Immature natural killer cell (primary cell): ENCODE data around the gene NADSYN1. TPM values are rescaled to one million over a fixed set of nuclear protein-coding genes. Genes with fewer than 3 reads are reported as not detected.
"Not testable (repeated sequence)": the region's sequence is repeated elsewhere in the genome, so short reads cannot be mapped to it uniquely, and the experiment has no call there.

ENCODE experiments used
- DNase-seq, 3 donors: peaks; one replicate each; pipeline ENCODE4 v3.0.0; 2022; ENCODE audit warnings: mixed read lengths in 1 of 3
- H3K27ac Mint-ChIP-seq, 6 donors: one replicate each; pipeline ENCODE4 v1.8.0; 2020; ENCODE audit warnings: mixed read lengths in 6 of 6, mild to moderate bottlenecking in 5 of 6, inconsistent platforms in 4 of 6, moderate library complexity in 3 of 6
- H3K27me3 Mint-ChIP-seq, 3 donors: one replicate each; pipeline ENCODE4 v1.8.0; 2020 to 2021; ENCODE audit warnings: low read depth in 3 of 3, mild to moderate bottlenecking in 3 of 3, mixed read lengths in 3 of 3, moderate library complexity in 3 of 3, inconsistent platforms in 1 of 3
- H3K36me3 Mint-ChIP-seq, 3 donors: one replicate each; pipeline ENCODE4 v1.8.0; 2020; ENCODE audit warnings: mixed read lengths in 3 of 3, inconsistent platforms in 2 of 3, mild to moderate bottlenecking in 2 of 3
- H3K4me1 Mint-ChIP-seq, 2 donors: one replicate each; pipeline ENCODE4 v1.8.0; 2020; ENCODE audit warnings: inconsistent platforms in 2 of 2, mild to moderate bottlenecking in 2 of 2, mixed read lengths in 2 of 2, moderate library complexity in 1 of 2
- H3K4me3 Mint-ChIP-seq, 5 donors: one replicate each; pipeline ENCODE4 v1.8.0; 2020; ENCODE audit warnings: mild to moderate bottlenecking in 5 of 5, mixed read lengths in 5 of 5, inconsistent platforms in 3 of 5, moderate library complexity in 3 of 5
- H3K9me3 Mint-ChIP-seq, 6 donors: one replicate each; pipeline ENCODE4 v1.8.0; 2020; ENCODE audit warnings: mild to moderate bottlenecking in 6 of 6, mixed read lengths in 6 of 6, inconsistent platforms in 4 of 6, moderate library complexity in 3 of 6
- polyA plus RNA-seq, 3 donors: library from polyadenylated mRNA; unstranded; fragments of 300-500 nt; fragmentation: Illumina TruSeq; gene quantifications; one replicate each; pipeline ENCODE4 v1.2.3, GENCODE V29; 2021

NADSYN1 gene
- 10 to 100 TPM; 35.1 to 48.0 (median 37.1) TPM for polyA plus RNA-seq

DNA sequence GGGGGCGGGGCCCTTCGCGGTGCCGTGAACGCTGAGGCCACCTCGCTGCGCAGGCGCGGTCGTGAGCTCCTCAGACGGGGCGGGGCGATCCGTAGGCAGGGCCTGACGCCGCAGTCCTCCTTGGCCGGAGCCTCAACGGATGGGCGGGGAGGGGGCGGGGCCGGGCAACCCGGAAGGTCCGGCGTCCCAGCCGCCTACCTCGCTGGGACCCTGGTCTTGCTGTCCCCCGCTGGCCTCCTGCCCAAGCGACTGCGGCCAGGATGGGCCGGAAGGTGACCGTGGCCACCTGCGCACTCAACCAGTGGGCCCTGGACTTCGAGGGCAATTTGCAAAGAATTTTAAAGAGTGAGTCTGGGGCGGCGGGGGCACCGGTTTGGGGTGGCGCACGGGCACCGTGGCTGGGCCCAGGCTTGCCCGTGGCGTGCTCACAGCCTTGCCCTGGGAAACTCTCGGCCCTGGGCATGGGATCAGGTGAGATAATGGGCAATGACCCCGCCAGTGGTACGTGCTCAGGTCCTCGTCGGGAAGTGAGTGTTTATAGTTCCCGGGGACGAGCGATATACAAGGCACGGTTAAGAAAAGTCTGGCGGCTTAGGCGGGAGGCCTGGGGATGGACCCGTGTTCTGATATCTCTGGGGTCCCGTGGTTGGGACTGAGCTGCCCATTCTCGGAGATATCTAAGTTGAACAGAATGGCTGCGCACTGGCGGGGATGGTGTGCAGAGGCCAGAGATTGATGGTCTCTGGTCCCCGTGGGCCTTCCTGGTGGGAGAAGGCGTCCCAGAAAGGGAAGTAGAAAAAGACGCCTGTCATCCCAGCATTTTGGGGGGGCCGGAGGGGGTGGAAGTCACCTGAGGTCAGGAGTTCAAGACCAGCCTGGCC lies at the start of gene NADSYN1:
NADSYN1 (plus strand) TSS at position 167 of the 881 bp plus-strand sequence; CDS start at position 261, 94 bp downstream.
- Mint-ChIP-seq H3K4me1 (peaks cover 57 to 85% of the 10 kb centered on the region in 2 donors), H3K36me3 (peaks cover 0 to 17% (median 12%) of the 10 kb centered on the region in 3 donors), H3K9me3 (no peaks in the 10 kb centered on the region)

GRCh38 chr11:71404209-71404608 lies 48.8 kb upstream of the NADSYN1 start:
- H3K36me3 Mint-ChIP-seq = no peaks in the 10 kb centered on the region
- no peak overlapping the region for H3K4me3 Mint-ChIP-seq
- H3K27ac Mint-ChIP-seq = no peak overlapping the region

More for the DNA sequence above, at the start of gene NADSYN1:
- Mint-ChIP-seq H3K27ac (peak within 1 kb of the TSS; percentile 88 to 98 (median 96)), H3K4me3 (peak within 1 kb of the TSS; percentile 88 to 98 (median 93)), H3K27me3 (peaks cover 2 to 5% (median 3%) of the 10 kb centered on the region in 3 donors)
- peak; percentile 90 to 93 (median 92) for DNase-seq

DNA sequence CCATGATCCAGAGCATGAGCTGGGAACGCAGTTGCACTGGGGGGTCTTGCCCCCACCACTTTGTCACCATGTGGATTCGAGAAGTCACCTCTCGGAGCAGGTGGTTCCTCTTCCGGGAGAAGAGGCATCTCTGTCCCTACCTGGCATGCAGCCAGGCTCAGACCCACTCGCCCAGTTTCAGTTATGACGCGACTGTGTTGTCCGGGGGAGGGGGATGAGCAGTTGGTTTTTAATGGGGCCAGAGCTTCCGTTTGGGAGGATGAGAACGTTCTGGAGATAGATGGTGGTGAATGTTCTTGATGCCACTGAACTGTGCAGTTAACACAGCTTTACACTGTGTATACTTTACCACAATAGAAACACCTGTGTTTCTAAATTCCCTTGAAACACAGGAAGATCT lies 46.3 kb upstream of the NADSYN1 start:
- no peaks in the 10 kb centered on the region for H3K36me3 Mint-ChIP-seq
- H3K4me1 Mint-ChIP-seq = no peaks in the 10 kb centered on the region
- H3K27me3 Mint-ChIP-seq = peaks cover 2 to 4% (median 3%) of the 10 kb centered on the region in 3 donors
- H3K4me3 Mint-ChIP-seq = no peak overlapping the region
- no peak overlapping the region for H3K27ac Mint-ChIP-seq
- DNase-seq = no peak
- no peaks in the 10 kb centered on the region for H3K9me3 Mint-ChIP-seq

More at GRCh38 chr11:71404209-71404608, 48.8 kb upstream of the NADSYN1 start:
- H3K4me1 Mint-ChIP-seq = no peaks in the 10 kb centered on the region
- peaks cover 2 to 3% (median 2%) of the 10 kb centered on the region in 3 donors for H3K27me3 Mint-ChIP-seq
- DNase-seq = no peak
- no peaks in the 10 kb centered on the region for H3K9me3 Mint-ChIP-seq

GRCh38 chr11:71407356-71407755 lies 45.6 kb upstream of the NADSYN1 start:
- H3K36me3 Mint-ChIP-seq = no peaks in the 10 kb centered on the region
- no peaks in the 10 kb centered on the region for H3K4me1 Mint-ChIP-seq

DNA sequence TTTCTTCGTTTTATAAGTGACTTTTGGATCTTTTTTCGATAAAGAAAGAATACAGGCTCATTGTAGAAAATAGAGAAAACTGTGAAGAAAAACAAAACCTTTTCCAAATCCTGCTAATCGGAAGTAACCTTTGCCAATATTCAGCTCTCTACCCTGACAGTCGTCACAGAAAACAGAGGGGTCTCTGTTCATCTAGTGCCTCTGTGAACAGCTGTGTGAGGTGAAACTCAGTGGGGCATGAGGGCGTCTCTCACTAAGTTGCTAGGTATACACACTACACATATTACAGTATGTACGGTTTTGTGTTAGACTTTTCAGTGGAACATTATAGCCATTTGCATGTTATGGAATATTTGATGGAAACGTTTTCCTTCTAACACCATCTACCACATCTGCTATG lies 44.2 kb upstream of the NADSYN1 start:
- no peak for DNase-seq
- Mint-ChIP-seq H3K36me3 (no peaks in the 10 kb centered on the region), H3K4me3 (no peak overlapping the region), H3K27ac (no peak overlapping the region), H3K27me3 (peaks cover 1 to 5% (median 2%) of the 10 kb centered on the region in 3 donors), H3K4me1 (no peaks in the 10 kb centered on the region), H3K9me3 (no peaks in the 10 kb centered on the region)

More at GRCh38 chr11:71407356-71407755, 45.6 kb upstream of the NADSYN1 start:
- Mint-ChIP-seq H3K27ac (no peak overlapping the region), H3K9me3 (no peaks in the 10 kb centered on the region), H3K27me3 (peaks cover 0 to 4% (median 4%) of the 10 kb centered on the region in 3 donors), H3K4me3 (no peak overlapping the region)
- no peak for DNase-seq

DNA sequence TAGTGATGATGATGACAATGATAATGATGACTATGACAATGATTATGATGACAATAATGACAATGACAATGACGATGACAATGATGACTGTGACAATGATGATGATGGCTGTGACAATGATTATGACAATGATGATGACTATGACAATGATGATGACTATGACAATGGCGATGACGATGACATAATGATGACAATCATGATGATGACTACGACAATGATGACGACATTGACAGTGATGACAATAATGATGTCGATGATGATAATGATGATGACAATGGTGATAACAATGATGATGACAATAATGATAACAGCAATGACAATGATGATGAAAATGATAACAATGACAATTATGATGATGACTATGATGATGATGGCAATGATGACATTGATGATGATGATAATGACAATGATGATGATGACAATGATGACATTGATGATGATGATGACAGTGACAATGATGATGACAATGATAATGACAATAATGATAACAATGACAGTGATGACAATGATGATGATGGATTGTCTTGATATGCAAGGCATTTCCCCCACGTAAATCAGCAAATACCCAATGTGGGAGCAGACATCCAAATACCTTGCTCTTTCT lies 42.5 kb upstream of the NADSYN1 start:
- DNase-seq = no peak
- no peak overlapping the region for H3K4me3 Mint-ChIP-seq
- H3K27ac Mint-ChIP-seq = no peak overlapping the region
- H3K9me3 Mint-ChIP-seq = no peaks in the 10 kb centered on the region
- H3K4me1 Mint-ChIP-seq = no peaks in the 10 kb centered on the region
- H3K27me3 Mint-ChIP-seq = peaks cover 2 to 6% (median 3%) of the 10 kb centered on the region in 3 donors
- no peaks in the 10 kb centered on the region for H3K36me3 Mint-ChIP-seq

GRCh38 chr11:71414645-71415044 lies 38.4 kb upstream of the NADSYN1 start:
- Mint-ChIP-seq H3K36me3 (no peaks in the 10 kb centered on the region), H3K9me3 (no peaks in the 10 kb centered on the region), H3K4me1 (no peaks in the 10 kb centered on the region), H3K27me3 (peaks cover 2 to 5% (median 3%) of the 10 kb centered on the region in 3 donors), H3K27ac (no peak overlapping the region), H3K4me3 (no peak overlapping the region)
- DNase-seq = no peak

DNA sequence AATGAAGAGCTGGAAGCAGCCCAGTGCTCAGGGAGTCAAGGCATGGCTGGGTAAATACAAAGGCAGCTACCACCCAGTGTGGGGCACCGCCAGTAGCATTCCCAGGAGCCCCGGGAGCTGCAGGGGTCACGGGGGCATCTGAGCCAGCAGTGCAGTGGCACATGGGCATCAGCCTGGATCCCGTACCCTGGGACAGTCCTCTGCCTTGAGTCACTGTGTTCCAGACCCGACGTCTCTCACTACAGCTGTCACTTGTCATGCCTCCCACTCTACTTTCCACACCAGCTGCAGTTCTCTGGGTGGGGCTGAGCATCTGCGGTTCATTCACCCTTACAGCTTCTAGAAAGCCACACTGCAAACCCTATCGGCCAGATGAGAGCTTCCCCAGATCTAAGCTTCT lies 34.4 kb upstream of the NADSYN1 start:
- no peak for DNase-seq
- H3K4me1 Mint-ChIP-seq = no peaks in the 10 kb centered on the region
- H3K27ac Mint-ChIP-seq = no peak overlapping the region
- H3K36me3 Mint-ChIP-seq = no peaks in the 10 kb centered on the region
- H3K27me3 Mint-ChIP-seq = peaks cover 0 to 6% (median 5%) of the 10 kb centered on the region in 3 donors
- no peak overlapping the region for H3K4me3 Mint-ChIP-seq
- no peaks in the 10 kb centered on the region for H3K9me3 Mint-ChIP-seq

GRCh38 chr11:71420455-71421241 lies 32.4 kb upstream of the NADSYN1 start:
- DNase-seq = no peak
- peaks cover 0 to 4% (median 2%) of the 10 kb centered on the region in 3 donors for H3K27me3 Mint-ChIP-seq
- no peaks in the 10 kb centered on the region for H3K9me3 Mint-ChIP-seq
- H3K4me1 Mint-ChIP-seq = no peaks in the 10 kb centered on the region
- no peak overlapping the region for H3K4me3 Mint-ChIP-seq
- H3K27ac Mint-ChIP-seq = no peak overlapping the region
- H3K36me3 Mint-ChIP-seq = no peaks in the 10 kb centered on the region

DNA sequence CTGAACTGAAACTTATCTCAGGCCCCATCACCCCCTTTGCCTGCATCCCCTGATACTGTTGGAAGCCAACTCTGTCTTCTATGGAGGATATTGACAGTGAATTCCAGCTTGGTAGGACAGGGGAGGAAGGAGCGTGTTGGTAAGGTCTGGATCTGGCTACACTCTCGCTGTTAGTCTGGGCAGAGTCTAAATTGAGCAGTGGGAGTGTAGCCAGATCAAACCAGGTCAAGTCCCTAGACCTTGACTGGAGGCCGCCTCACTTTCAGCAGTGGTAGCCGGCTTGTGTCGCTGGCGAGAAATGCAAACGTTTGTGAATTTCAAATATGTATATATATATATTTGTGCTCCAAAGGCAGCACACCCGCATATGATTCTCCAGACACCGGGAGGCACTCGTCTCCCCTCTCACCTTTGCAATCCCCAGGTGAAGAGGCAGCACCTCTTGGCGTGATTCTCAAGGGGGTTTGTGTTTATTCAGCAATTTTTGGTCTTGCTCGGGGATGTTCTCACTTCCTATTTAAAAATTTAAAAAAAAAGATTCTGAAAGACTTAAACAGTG lies 31.5 kb upstream of the NADSYN1 start:
- H3K4me1 Mint-ChIP-seq = no peaks in the 10 kb centered on the region
- no peaks in the 10 kb centered on the region for H3K36me3 Mint-ChIP-seq
- no peak overlapping the region for H3K4me3 Mint-ChIP-seq
- no peaks in the 10 kb centered on the region for H3K9me3 Mint-ChIP-seq
- DNase-seq = no peak
- no peak overlapping the region for H3K27ac Mint-ChIP-seq
- peaks cover 0 to 4% (median 2%) of the 10 kb centered on the region in 3 donors for H3K27me3 Mint-ChIP-seq

DNA sequence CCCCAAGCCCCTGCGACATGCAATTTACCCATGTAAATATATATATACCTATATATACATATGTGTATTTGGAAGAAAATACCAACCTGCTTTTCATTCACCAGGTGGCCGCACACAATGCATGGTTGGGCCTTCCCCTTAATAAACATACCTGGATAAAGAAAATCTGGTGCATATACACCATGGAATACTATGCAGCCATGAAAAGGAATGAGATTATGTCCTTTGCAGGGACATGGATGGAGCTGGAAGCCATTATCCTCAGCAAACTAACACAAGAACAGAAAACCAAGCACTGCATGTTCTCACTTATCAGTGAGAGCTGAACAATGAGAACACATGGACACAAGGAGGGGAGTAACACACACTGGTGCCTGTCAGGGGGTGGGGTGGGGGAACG lies 30.7 kb upstream of the NADSYN1 start:
- not testable (repeated sequence) for H3K36me3 Mint-ChIP-seq, H3K4me1 Mint-ChIP-seq, H3K27ac Mint-ChIP-seq, H3K9me3 Mint-ChIP-seq, H3K27me3 Mint-ChIP-seq, DNase-seq, H3K4me3 Mint-ChIP-seq

DNA sequence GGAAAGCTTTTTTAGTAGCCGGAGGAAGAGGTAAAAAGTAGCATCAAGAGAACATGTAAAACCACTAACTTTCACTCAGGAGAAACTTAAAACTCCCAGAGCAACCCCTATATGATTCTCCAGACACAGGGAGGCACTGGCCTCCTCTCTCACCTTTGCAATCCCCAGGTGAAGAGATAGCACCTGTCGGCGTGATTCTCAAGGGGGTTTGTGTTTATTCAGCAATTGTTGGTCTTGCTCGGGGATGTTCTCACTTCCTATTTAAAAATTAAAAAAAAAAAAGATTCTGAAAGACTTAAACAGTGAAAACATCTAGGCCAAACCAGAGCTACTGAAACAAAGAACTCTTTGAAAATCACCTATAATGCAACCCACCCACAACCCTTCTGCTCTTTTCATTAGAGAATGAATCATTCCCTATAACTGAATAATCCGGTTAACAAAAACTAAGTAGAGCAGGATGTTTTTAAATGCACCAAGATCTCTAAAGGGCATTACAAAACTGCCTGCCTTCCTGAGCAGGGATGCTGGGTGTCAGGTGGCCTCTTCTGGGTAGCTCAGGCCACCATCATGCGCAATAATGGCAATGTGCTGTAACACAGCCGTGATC lies 29.7 kb upstream of the NADSYN1 start:
- no peak for DNase-seq
- Mint-ChIP-seq H3K27ac (no peak overlapping the region), H3K9me3 (no peaks in the 10 kb centered on the region), H3K4me3 (no peak overlapping the region), H3K27me3 (peaks cover 0 to 4% (median 2%) of the 10 kb centered on the region in 3 donors), H3K36me3 (no peaks in the 10 kb centered on the region), H3K4me1 (no peaks in the 10 kb centered on the region)

GRCh38 chr11:71425409-71425808 lies 27.6 kb upstream of the NADSYN1 start:
- Mint-ChIP-seq H3K4me3 (no peak overlapping the region), H3K27me3 (peaks cover 0 to 6% (median 2%) of the 10 kb centered on the region in 3 donors), H3K9me3 (no peaks in the 10 kb centered on the region), H3K36me3 (no peaks in the 10 kb centered on the region), H3K4me1 (peaks cover 4 to 11% of the 10 kb centered on the region in 2 donors), H3K27ac (no peak overlapping the region)
- DNase-seq = no peak
